ENCODE measurements around the gene DHRS3. TPM values are rescaled to one million over a fixed set of nuclear protein-coding genes. Genes with fewer than 3 reads are reported as not detected.
"Not testable (repeated sequence)": the region's sequence is repeated elsewhere in the genome, so short reads cannot be mapped to it uniquely, and the experiment has no call there.

The DHRS3 gene
- total and polyA plus RNA-seq, 9 donors = 11.4 to 29.0 (median 21.1) TPM

GRCh38 chr1:12522780-12523179, 95.2 kb downstream of the DHRS3 start:
- peaks cover 21% of the 10 kb centered on the region for H3K4me1 ChIP-seq (ENCODE audit: control insufficient read depth, insufficient read depth, low read length)
- not testable (repeated sequence) for H3K4me3 ChIP-seq (ENCODE audit: low read length); H3K27me3 ChIP-seq (ENCODE audit: control insufficient read depth, insufficient read depth, low read length); H3K27ac ChIP-seq (ENCODE audit: low read length); H3K9me3 ChIP-seq (replicated peaks; ENCODE audit: control insufficient read depth, low read depth, low read length); H3K36me3 ChIP-seq (ENCODE audit: control insufficient read depth, insufficient read depth, low read length); DNase-seq
- WGBS (ENCODE audit: insufficient coverage) = no CpG with 5 or more reads among the region's 9 CpGs

GRCh38 chr1:12521096-12521495, 96.9 kb downstream of the DHRS3 start:
- peak; percentile 42 for DNase-seq
- Histone ChIP-seq H3K27ac (ENCODE audit: low read length) (no peak overlapping the region), H3K36me3 (ENCODE audit: control insufficient read depth, insufficient read depth, low read length) (no peaks in the 10 kb centered on the region), H3K4me3 (ENCODE audit: low read length) (no peak overlapping the region), H3K9me3 (replicated peaks; ENCODE audit: control insufficient read depth, low read depth, low read length) (no peaks in the 10 kb centered on the region), H3K4me1 (ENCODE audit: control insufficient read depth, insufficient read depth, low read length) (peaks cover 21% of the 10 kb centered on the region), H3K27me3 (ENCODE audit: control insufficient read depth, insufficient read depth, low read length) (no peaks in the 10 kb centered on the region)
- 14% methylated on average over 1 of the region's 5 CpGs for WGBS (ENCODE audit: insufficient coverage)

GRCh38 chr1:12519693-12520364, 98.2 kb downstream of the DHRS3 start:
- Histone ChIP-seq H3K9me3 (replicated peaks; ENCODE audit: control insufficient read depth, low read depth, low read length) (no peaks in the 10 kb centered on the region), H3K36me3 (ENCODE audit: control insufficient read depth, insufficient read depth, low read length) (no peaks in the 10 kb centered on the region), H3K4me1 (ENCODE audit: control insufficient read depth, insufficient read depth, low read length) (peaks cover 15% of the 10 kb centered on the region), H3K27ac (ENCODE audit: low read length) (no peak overlapping the region), H3K4me3 (ENCODE audit: low read length) (no peak overlapping the region), H3K27me3 (ENCODE audit: control insufficient read depth, insufficient read depth, low read length) (no peaks in the 10 kb centered on the region)
- WGBS (ENCODE audit: insufficient coverage) = 74% methylated on average over 9 of the region's 11 CpGs
- DNase-seq = peak; percentile 38

GRCh38 chr1:12518931-12519692, 98.9 kb downstream of the DHRS3 start:
- Histone ChIP-seq H3K4me3 (ENCODE audit: low read length) (no peak overlapping the region), H3K36me3 (ENCODE audit: control insufficient read depth, insufficient read depth, low read length) (no peaks in the 10 kb centered on the region), H3K9me3 (replicated peaks; ENCODE audit: control insufficient read depth, low read depth, low read length) (no peaks in the 10 kb centered on the region), H3K27ac (ENCODE audit: low read length) (peak overlapping the region; percentile 51), H3K4me1 (ENCODE audit: control insufficient read depth, insufficient read depth, low read length) (peaks cover 15% of the 10 kb centered on the region), H3K27me3 (ENCODE audit: control insufficient read depth, insufficient read depth, low read length) (no peaks in the 10 kb centered on the region)
- DNase-seq = peak; percentile 71
- WGBS (ENCODE audit: insufficient coverage) = 27% methylated on average over 10 of the region's 21 CpGs

Other genes starting within 250 kb of the DHRS3 start
- 0.04 TPM for gene AADACL4, start 25.9 kb upstream of the DHRS3 start, total RNA-seq
- gene AADACL4, start 25.9 kb upstream of the DHRS3 start, polyA plus RNA-seq (ENCODE audit: insufficient read depth in 1 of 8, insufficient read length in 8 of 8, low replicate concordance in 1 of 8) = under 1 TPM in 1 of 8 donors, not detected in 7; 0.12 TPM
- not detected for gene AADACL3, start 97.9 kb upstream of the DHRS3 start, total RNA-seq
- gene AADACL3, start 97.9 kb upstream of the DHRS3 start, polyA plus RNA-seq (ENCODE audit: insufficient read depth in 1 of 8, insufficient read length in 8 of 8, low replicate concordance in 1 of 8) = under 1 TPM in 1 of 8 donors, not detected in 7; 0.14 TPM
- 0.62 TPM for gene CFAP107, start 128.0 kb upstream of the DHRS3 start, total RNA-seq
- gene CFAP107, start 128.0 kb upstream of the DHRS3 start, polyA plus RNA-seq (ENCODE audit: insufficient read depth in 1 of 8, insufficient read length in 8 of 8, low replicate concordance in 1 of 8) = 1 to 10 TPM in 3 of 8 donors, under 1 TPM in 5; 0.26 to 2.3 (median 0.97) TPM
- not detected for gene PRAMEF12, start 155.5 kb upstream of the DHRS3 start, total RNA-seq
- gene PRAMEF12, start 155.5 kb upstream of the DHRS3 start, polyA plus RNA-seq (ENCODE audit: insufficient read depth in 1 of 8, insufficient read length in 8 of 8, low replicate concordance in 1 of 8) = not detected
- gene PRAMEF1, start 173.2 kb upstream of the DHRS3 start, total RNA-seq = not detected
- not detected for gene PRAMEF1, start 173.2 kb upstream of the DHRS3 start, polyA plus RNA-seq (ENCODE audit: insufficient read depth in 1 of 8, insufficient read length in 8 of 8, low replicate concordance in 1 of 8)
- gene PRAMEF11, start 213.2 kb upstream of the DHRS3 start, total RNA-seq = not detected
- gene PRAMEF11, start 213.2 kb upstream of the DHRS3 start, polyA plus RNA-seq (ENCODE audit: insufficient read depth in 1 of 8, insufficient read length in 8 of 8, low replicate concordance in 1 of 8) = not detected
- gene HNRNPCL1, start 230.5 kb upstream of the DHRS3 start, total RNA-seq = not detected
- gene HNRNPCL1, start 230.5 kb upstream of the DHRS3 start, polyA plus RNA-seq (ENCODE audit: insufficient read depth in 1 of 8, insufficient read length in 8 of 8, low replicate concordance in 1 of 8) = under 1 TPM in 3 of 8 donors, not detected in 5; 0.13 to 0.24 (median 0.15) TPM
- gene PRAMEF2, start 238.9 kb upstream of the DHRS3 start, total RNA-seq = not detected
- gene PRAMEF2, start 238.9 kb upstream of the DHRS3 start, polyA plus RNA-seq (ENCODE audit: insufficient read depth in 1 of 8, insufficient read length in 8 of 8, low replicate concordance in 1 of 8) = not detected